Stimulated activated CD4-positive, alpha-beta T cell treated with anti-CD3 and anti-CD28 coated beads, Interleukin-12 subunit alpha, Interleukin-12 subunit beta, amount 100 ng/mL, for 4 hours (primary cell): ENCODE data around the gene F13B.
"Not testable (repeated sequence)": the region's sequence is repeated elsewhere in the genome, so short reads cannot be mapped to it uniquely, and the experiment has no call there.

Experiments used
- DNase-seq: peaks from one replicate; pipeline ENCODE4 v3.0.0-alpha.2; 2020

F13B gene

GRCh38 chr1:197066719-197067456 lies at the start of gene F13B:
Gene F13B, minus strand, starts transcription at chr1:197067260. Its CDS starts 37 bp downstream, at chr1:197067223.
- DNase-seq: no peak

- no peak for DNase-seq
These were observed 49.1 kb upstream of the F13B start for GRCh38 chr1:197116156-197116555.

- DNase-seq: no peak
These were observed 39.8 kb upstream of the F13B start for GRCh38 chr1:197106869-197107268.

GRCh38 chr1:197103300-197103699 lies 36.2 kb upstream of the F13B start:
- no peak for DNase-seq

- no peak for DNase-seq
These were observed 34.9 kb upstream of the F13B start for GRCh38 chr1:197101978-197102377.

GRCh38 chr1:197100677-197101076 lies 33.6 kb upstream of the F13B start:
- no peak for DNase-seq

GRCh38 chr1:197099444-197099843 lies 32.4 kb upstream of the F13B start:
- DNase-seq: no peak

- DNase-seq: not testable (repeated sequence)
These were observed 29.9 kb upstream of the F13B start for GRCh38 chr1:197096971-197097370.

GRCh38 chr1:197096137-197096536 lies 29.1 kb upstream of the F13B start:
- DNase-seq: no peak

- no peak for DNase-seq
These were observed 26.3 kb upstream of the F13B start for GRCh38 chr1:197093226-197093885.

GRCh38 chr1:197092491-197093023 lies 25.5 kb upstream of the F13B start:
- DNase-seq: no peak

GRCh38 chr1:197083474-197083873 lies 16.4 kb upstream of the F13B start:
- DNase-seq: no peak

- DNase-seq: no peak
These were observed 14.2 kb upstream of the F13B start for GRCh38 chr1:197081117-197081753.

- no peak for DNase-seq
These were observed 13.3 kb upstream of the F13B start for GRCh38 chr1:197080323-197080722.

GRCh38 chr1:197076585-197076984 lies 9.5 kb upstream of the F13B start:
- no peak for DNase-seq

- no peak for DNase-seq
These were observed 6.9 kb upstream of the F13B start for GRCh38 chr1:197073978-197074377.

- no peak for DNase-seq
These were observed 378 bp upstream of the F13B start for GRCh38 chr1:197067457-197067818.

GRCh38 chr1:197066277-197066676 lies 783 bp downstream of the F13B start:
- DNase-seq: no peak

GRCh38 chr1:197065559-197065958 lies 1.5 kb downstream of the F13B start:
- DNase-seq: no peak

GRCh38 chr1:197063212-197063611 lies 3.8 kb downstream of the F13B start:
- DNase-seq: no peak

- DNase-seq: no peak
These were observed 4.4 kb downstream of the F13B start for GRCh38 chr1:197062692-197063091.

- no peak for DNase-seq
These were observed 18.0 kb downstream of the F13B start for GRCh38 chr1:197049100-197049499.

GRCh38 chr1:197042676-197043341 lies 24.3 kb downstream of the F13B start:
- no peak for DNase-seq
